ENCODE measurements around the gene GPR157.

GPR157 gene

GRCh38 chr1:9084906-9085305, 44.0 kb downstream of the GPR157 start:
- DNase-seq: no peak

- no peak for DNase-seq
Measured at GRCh38 chr1:9081473-9081872, 47.4 kb downstream of the GPR157 start.

- DNase-seq: no peak
Measured at GRCh38 chr1:9080705-9081291, 48.1 kb downstream of the GPR157 start.

DNA sequence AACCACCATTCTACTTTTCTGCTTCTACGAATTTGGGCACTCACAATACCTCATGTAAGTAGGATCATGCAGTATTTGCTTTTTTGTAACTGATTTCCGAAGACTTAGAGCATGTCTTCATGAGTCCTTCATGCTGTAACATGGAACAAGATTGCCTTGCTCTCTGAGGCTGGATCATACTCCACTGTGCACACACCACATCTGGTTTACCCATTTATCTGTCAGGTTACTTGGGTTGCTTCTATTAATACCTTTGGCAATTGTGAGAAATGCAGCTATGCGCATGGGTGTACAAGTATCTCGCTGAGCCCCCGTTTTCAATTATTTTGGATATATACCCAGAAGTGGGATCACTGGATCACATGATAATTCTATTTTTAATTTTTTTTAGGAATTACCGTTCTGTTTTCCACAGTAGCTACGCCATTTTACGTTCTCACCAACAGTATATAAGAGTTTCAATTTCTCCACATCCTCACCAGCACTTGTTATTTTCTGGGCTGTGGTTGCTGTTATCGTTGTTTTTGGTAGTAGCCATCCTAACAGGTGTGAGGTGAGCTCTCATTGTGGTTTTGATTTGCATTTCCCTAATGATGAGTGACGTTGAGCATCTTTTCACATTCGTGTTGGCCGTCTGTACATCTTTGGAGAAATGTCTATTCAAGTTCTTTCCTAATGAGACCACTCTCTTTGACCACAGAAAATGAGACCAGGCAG, 48.8 kb downstream of the GPR157 start:
- DNase-seq: no peak

DNA sequence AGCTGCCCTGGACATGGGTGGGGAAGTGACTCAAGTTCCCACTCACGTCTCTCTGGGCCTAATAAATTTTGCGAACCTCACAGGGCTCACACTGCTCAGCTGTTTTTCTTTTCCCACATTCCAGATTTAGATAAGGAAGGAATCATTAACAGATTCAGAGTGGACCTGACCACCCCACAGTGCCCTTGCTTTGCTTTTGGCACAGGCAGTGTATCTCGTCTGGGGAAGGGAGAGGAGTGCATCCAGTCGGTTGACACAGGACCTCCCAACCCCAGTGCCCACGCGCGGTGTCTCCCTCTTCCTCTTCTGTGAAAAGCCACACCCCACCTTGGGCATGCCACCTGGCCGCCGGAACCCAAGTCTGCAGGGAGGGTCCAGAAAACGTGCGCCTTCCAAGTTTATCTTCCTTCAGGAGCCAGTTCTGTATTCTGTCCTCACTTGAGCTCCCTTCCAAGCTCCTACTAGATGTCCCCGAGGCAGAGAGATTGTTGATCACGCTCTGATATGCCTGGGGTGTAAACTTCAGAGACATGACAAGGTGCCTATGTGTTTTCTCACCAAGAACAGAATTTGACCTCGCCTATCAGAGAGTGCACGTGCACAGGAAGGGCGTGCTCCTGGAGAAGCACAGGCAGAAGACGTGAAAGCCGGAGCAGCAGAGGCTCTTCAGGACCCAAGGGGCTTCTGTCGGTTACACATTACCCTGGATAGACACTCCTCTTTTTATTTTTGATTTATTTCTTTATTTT, 50.0 kb downstream of the GPR157 start:
- no peak for DNase-seq

DNA sequence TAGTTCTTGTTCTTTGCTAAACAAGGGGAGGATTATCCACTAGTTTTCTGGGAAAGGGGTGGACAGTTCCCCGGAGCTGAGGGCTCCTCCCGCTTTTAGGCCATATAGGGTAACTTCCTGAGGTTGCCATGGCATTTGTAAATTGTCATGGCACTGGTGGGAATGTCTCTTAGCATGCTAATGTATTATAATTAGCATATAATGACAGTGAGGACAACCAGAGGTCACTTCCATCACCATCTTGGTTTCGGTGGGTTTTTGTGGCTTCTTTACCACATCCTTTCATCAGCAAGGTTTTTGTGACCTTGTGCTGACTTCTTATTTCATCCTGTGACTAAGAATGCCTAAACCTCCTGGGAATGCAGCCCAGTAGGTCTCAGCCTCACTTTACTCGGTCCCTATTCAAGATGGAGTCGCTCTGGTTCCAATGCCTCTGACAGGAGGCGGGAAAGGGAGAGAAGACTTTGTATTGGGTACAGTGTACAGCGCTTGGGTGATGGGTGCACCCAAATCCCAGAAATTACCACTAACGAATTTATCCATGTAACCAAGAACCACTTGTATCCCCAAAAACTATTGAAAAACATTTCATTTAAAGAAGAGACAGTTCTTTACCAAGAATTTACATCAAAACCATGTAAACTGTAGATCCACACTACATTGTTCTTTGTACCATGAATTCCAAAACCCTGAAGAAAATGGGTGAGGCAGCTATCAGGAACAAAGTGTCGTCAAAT, 50.7 kb downstream of the GPR157 start:
- no peak for DNase-seq

GRCh38 chr1:9075022-9075421, 53.9 kb downstream of the GPR157 start:
- peak; percentile 84 for DNase-seq

GRCh38 chr1:9073143-9073542, 55.8 kb downstream of the GPR157 start:
- no peak for DNase-seq

- DNase-seq: no peak
Measured at GRCh38 chr1:9071554-9072235, 57.2 kb downstream of the GPR157 start.

DNA sequence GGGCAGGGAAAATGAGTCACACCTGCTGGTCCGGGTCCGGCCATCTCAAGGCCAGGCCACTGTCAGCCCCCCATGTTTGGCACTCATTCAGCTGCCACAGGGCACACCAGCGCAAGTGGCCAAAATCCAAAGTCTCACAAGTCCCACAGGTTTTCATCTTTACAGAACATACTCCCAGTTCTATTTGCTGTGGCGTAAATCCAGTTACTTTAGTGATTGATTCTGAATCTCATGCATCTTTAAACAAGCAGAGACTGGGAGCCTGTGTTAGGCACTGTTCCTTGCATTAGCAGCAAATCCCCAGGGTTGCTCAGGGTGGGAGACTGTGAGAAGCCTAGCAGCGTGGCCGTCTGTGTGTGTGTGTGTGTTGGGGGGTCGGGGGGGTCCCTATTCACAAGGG, 58.4 kb downstream of the GPR157 start:
- DNase-seq: no peak

GRCh38 chr1:9069326-9070100, 59.4 kb downstream of the GPR157 start, which contains the start of gene SLC2A5:
Gene SLC2A5 (minus strand): TSS chr1:9069635. CDS start chr1:9069536, 99 bp downstream.
- DNase-seq: no peak

- DNase-seq: no peak
Measured at GRCh38 chr1:9068981-9069325, 59.9 kb downstream of the GPR157 start.

DNA sequence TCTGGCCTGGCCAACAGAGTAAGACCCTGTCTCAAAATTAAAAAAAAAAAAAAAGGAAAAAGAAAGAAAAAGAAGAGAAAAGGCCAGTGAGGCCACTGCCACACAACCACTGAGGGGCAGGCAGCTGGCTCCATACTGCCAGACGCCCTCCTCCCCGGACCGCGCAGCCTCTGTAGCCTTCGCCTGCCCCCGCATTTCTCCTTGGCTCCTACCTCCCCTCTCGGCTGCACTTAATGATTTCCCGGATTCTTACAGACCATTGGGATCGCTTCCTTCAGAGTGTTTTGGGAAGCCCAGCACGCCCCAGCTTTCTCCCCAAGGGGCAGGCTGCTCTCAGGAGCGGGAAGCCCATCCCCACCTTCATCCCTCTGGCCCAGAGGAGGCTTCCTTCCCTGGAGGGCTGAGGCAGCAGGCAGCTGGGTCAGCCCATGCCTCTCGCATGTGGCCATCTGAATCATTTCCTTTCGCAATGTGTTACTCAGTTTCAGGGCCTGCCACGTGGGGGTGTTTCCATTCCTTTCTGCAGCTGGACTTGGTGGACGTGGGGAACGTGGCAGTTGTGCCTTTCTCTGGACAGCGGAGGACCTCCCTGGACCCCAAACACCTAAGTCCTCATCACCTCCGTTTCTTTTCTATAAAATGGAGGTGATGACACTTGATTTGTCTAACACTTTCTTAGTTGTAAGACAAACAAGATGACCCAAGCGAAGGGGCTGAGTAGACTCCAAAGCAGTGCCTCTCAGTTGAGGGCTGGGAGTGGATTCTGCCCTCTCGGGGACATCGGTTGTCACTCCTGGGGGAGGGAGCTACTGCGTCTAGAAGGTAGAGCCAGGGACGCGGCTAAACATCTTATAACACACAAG, 61.7 kb downstream of the GPR157 start:
- DNase-seq: no peak

DNA sequence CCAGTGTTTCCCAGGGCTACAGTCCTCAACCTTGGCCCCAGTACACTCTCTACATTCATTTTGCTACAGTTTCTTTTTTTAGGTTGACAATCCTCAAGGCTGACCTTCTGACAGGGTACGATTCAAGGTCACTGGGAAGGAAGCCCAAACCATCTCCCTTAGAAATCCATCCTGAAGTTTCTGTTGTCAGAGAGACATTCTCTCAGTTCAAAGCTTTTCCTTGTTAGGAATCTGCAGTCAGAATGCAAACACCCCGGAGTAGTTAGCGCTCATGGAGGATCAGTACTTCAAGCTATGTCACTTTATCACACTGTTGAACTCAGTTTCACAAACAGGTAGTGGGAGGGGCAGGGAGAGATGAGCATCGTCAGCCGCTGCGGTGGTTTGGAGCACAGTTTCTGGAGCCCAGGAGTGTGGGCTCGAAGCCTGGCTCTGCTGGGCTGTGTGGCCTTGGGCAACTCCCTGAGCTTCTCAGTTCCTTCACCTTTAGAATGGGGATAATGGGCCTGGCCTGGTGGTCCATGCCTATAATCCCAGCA, 63.6 kb downstream of the GPR157 start:
- no peak for DNase-seq

DNA sequence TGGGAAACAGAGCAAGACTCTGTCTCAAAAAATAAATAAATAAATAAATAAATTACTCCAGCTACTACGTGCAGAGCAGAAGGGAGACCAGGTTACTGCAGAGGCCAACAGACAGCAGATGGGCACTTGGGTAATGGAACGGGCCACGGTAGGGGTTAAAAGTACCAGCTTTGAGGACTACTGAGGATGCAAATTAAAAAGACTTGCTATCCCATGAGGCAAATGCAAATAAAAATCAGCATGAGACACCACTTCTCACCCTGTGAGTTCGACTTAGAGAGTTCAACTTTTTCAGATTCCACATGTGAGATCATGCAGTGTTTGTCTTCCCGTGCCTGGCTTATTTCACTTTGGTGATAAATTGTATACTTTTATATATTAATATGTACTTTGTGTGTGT, 66.1 kb downstream of the GPR157 start:
- no peak for DNase-seq

DNA sequence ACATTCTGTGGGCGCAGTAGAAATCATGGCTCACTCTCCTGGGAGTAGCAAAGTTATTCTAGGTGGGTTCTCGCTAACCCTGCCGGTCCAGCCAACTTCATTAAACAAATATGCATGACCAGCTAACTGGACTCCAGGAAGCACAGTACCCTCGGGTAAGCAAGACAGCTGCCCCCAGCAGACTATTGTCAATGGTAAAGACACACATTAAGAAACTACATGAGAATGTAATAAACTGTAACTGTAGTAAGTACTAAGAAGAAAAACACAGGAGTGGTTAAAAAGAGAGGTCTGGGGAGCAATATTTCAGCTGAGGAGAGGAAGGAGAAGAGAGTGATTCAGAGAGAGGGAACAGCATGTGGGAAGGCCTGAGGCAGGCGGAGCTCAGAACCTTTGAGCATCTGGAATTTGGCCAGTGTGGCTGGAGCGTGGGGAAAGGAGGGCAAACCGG, 66.9 kb downstream of the GPR157 start:
- DNase-seq: no peak

- no peak for DNase-seq
Measured at GRCh38 chr1:9061252-9061960, 67.5 kb downstream of the GPR157 start.

GRCh38 chr1:9059891-9060744, 68.8 kb downstream of the GPR157 start:
- no peak for DNase-seq

DNA sequence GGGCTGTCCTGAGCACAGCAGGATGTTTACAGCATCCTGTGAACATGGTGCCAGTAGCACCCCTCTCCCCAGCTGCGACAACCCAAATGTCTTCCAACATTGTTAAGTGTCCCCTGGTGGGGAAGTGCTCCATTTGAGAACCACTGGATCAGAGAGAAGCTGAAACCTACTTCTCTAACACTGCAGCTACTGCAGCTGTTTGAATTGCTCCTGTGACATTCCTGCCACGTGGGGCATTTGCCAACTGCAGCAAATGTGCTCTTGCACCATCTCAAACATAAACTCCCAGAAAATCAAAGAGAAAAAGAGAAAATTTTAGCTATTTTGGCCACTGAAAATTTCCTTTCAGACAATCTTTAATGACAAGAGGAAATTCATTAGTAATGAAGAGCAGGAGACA, 70.4 kb downstream of the GPR157 start:
- DNase-seq: no peak

All from SHP77 treated with DMSO at 0.1 percent for 48 hours (cell line).